Prostate gland (tissue), 2 donors: ENCODE data around the gene METRNL.

Source experiments
- POLR2A ChIP-seq: fragments of 450-650 bp; IDR thresholded peaks from one replicate; pipeline ENCODE4 v1.6.1; 2016; ENCODE audit warnings: antibody characterized with exemption, mild to moderate bottlenecking
- POLR2AphosphoS5 ChIP-seq: sonication (generic); formaldehyde crosslinking; IDR thresholded peaks from one replicate; pipeline ENCODE4 v1.6.1; 2017; ENCODE audit warnings: antibody characterized with exemption
- TF ChIP-seq, protein P1 (sequence below), 4 experiments: fragments of 200-600 bp in 2 of 4; fragments of 450-650 bp in 2 of 4; sonication (generic) in 2 of 4; IDR thresholded peaks; 1 replicate in 3 of 4; 2 replicates in 1 of 4; pipeline ENCODE4 v1.5.1; 2016 to 2019; ENCODE audit warnings: antibody characterized with exemption in 4 of 4, mild to moderate bottlenecking in 2 of 4, moderate library complexity in 2 of 4

DNA sequence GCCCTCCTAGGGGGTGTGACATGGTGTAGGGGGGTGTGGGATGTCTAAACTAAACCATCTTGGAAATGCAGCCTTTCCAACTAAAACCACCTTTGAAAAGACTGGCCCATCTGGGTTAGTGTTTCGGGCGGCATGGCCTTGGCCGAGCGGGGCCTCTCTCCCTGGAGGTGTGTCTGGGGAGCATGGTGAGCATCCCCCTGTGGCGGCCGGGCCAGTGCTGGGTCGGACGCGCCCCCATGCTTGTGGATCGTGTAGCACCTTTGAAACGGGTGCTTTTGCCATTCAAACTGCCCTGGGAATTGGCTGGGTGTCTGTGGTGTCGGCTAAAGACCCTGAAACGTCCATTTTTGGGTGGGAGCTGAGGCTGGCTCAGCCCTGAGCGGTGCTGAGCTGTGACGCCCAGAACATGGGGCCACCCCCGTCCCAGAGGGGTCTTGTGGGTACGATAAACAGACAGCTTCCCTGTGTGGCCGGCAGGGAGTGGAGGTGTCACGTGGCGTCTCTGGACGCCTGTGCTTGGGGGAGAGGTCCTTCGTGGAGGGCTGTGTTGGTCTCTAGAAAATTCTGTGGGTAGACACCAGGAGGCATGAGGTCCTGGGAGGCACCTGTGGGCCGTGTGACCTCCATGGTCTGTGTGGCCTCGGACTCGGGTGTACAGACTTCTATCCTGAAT lies 6.3 kb downstream of the METRNL start:
- TF ChIP-seq, protein P1, sequence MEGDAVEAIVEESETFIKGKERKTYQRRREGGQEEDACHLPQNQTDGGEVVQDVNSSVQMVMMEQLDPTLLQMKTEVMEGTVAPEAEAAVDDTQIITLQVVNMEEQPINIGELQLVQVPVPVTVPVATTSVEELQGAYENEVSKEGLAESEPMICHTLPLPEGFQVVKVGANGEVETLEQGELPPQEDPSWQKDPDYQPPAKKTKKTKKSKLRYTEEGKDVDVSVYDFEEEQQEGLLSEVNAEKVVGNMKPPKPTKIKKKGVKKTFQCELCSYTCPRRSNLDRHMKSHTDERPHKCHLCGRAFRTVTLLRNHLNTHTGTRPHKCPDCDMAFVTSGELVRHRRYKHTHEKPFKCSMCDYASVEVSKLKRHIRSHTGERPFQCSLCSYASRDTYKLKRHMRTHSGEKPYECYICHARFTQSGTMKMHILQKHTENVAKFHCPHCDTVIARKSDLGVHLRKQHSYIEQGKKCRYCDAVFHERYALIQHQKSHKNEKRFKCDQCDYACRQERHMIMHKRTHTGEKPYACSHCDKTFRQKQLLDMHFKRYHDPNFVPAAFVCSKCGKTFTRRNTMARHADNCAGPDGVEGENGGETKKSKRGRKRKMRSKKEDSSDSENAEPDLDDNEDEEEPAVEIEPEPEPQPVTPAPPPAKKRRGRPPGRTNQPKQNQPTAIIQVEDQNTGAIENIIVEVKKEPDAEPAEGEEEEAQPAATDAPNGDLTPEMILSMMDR (IDR thresholded peaks at IDR 0.05), result no peak
- TF ChIP-seq POLR2A (no peak), POLR2AphosphoS5 (no peak)
